ENCODE results near the gene AP3B2.
"Not testable (repeated sequence)": the region's sequence is repeated elsewhere in the genome, so short reads cannot be mapped to it uniquely, and the experiment has no call there.

Gene AP3B2

DNA sequence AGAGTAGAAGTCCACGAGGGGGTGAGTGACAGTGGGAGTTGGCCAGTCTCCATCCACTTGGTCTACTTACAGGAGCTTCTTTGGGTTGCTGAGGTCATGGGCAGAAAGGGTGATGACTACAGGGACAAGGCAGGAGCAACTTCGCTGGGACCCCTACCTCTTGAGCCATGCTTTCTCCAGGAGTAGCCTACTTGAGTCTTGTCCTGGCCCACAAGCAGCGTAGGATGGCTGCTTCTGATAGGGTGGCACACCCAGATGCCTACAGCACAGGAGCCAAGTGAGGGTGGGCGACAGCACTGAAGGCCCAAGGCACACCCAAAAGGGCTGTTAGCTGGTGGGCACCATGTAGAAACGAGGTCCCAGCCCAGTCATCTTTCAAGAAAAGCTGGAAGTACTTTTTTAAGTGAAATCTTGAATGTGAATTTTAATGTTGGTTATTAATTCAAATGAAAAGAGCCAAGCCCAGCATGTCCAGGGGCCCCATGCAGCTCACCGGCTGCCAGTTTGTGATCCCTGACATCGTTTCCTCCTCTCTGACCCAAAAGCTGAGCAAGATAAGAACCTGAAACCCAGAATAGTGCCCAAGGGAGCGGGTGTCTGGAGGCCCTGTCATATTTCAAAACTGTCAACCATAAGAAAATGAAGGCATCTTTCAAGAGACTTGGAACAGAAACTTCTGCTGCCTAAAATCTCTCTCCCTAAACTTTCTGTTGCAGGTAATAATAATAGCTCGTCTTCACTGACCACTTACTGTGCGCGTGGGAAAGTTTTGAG lies 60.3 kb downstream of the AP3B2 start:
- DNase-seq (ENCODE audit: low read depth) = no peak

DNA sequence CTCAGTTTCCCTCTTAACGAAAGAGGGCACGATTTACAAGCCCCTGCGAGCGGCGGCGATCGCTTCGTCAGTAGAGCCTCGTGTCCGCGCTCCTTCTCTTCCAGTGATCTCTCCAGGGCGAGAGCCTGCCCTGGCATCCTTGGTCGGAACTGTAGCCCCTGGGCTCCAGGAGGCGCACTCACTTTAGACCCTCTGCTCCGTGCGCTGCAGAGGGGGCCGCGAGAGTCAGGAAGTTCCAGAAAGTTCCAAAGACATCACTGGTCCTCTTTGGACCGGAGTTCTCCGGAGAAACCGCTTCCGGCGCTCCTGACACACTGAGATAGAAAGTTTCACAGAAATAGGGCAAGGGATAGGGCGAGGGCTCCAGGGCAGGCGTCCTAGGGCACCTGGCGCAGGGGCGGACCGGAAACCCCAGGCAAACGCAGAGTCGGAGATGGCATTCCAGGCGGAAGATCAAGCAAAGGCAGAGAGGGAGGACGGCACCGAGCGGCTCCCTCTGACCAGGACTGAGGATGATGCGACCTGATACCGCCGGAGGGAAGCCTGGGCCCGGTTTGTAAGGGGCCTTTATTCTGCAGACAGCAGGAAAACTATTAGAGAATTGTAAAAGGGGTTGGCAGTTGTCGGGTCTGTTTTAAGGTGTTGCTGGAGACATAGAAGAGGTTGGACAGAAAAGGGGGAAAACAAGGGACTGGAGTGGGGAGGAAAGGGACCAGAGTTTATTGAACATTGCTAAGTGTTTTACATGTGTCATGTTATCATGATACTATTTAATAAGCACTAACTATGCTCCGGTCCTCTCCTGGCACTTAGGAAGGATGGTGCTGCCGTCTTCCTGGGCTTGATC lies 61.2 kb downstream of the AP3B2 start:
- DNase-seq (ENCODE audit: low read depth) = no peak

DNA sequence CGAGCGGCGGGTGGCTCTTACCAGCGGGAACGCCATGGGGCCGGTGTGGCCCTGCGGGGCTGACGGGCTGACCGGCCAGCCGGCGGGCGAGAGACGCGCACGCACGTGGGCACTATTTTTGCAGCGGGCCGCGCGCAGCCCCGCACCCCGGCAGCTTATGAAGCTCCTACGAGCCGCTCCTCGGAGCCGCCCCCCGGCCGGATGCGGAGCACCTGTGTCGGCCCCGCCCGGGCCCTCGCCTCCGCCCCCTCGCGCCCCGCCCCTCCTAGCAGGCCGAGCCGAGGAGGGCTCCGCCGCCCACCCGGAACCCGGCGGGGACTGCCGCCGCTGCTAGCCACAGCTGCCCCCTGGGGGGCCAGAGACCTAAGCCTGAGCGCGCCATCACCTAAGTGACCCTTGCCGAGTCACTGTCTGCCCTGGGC lies 61.8 kb downstream of the AP3B2 start:
- peak; percentile 56 for DNase-seq (ENCODE audit: low read depth)

DNA sequence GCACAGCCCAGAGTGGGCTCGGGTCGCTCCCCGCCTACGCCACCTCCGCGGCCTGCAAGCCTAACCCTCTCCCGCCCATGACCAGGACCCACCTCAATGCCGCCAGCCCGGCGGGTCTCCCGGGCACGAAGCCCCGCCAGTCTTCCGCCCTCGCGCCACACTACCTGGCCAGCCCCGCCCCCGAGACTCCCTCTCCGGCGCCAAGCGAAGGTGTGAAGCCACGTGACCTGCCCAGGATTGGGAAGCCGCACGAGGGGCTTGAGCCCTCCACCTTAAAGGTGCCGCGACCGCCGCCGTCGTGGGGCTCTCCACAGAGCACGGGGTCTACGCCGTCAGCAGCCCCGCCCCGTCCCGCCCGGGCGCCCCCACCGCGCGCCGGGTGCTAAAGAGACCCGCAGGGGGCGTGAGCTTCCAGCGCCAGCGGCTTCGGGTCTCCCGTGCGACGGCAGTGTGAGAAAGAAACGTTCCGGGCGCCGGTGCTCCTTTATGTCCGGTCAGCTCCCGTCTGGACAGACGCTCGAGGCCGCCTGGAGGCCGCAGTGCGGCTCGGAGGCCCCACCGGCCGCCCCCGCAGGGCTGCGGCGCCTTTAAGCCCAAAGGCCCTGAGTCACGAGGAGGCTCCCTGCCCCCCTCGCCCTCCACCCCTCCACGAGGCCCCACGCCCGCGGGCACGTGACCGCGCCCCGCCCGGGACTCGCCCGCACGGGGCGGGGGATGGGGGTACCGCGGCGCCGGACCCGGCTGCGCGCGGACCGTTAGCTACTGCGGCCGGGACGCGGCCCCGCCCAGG lies 62.4 kb downstream of the AP3B2 start, which contains the start of gene CPEB1:
Gene CPEB1, minus strand, starts transcription at position 319 of the 790 bp plus-strand sequence. CDS start 18,904 bp downstream, outside the sequence.
- DNase-seq (ENCODE audit: low read depth) = peak; percentile 38

DNA sequence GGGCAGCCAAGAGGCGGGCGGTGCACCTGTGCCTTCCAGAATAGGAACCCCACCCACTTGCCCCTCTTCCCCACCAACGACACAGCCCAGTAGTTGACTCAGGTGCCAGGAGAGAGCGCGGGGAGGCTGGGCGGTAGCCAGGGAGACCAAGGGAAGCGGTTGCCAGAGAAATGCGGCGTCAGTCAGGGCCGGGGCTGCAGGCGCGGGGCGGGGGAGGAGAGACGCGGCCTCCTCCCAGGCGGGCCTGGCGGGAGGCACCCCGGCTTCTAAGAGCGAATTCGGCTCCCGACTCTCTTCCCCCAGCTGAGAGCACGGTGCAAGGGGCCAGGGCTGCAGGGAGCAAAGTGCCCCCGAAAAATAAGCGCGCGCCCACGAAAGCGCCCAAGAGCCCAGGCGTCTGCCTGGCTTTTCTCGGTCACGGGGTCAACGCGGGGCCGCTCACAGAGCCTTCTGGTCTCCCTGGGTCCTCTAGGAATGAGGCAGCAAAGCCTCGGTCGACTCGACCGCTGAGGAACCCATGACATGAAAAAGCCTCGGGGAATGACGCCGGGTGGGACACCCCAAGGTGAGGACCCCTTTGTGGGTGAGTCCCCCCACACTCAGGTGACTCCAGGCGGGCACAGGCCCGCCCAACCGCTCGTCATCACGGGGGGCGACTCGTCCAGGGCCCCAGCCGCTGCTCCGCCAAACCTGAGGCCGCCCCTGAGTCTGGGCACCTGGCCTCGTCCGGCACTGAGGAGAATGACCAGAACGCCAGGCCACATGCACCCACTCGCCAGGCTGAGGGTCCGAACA lies 63.2 kb downstream of the AP3B2 start:
- no peak for DNase-seq (ENCODE audit: low read depth)

GRCh38 chr15:82644967-82645852 lies 64.5 kb downstream of the AP3B2 start:
- not testable (repeated sequence) for DNase-seq (ENCODE audit: low read depth)

DNA sequence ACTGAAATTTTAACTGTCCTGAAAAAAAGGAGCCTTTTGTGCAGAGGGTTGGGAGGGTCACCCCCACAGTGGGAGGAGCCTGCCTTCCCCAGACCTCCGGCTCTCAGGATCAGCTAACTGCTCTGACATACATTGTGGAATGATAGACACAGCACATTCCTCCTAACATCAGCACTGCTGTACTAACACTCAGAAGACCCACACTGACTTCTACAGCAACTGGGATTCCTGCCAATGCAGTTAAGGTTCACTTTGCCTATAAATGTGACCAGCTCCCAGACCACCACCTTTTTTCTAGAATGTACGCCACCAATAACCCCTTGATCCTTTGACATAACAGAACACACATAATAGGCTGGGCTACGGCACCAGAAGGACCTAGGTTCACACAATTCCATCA lies 65.7 kb downstream of the AP3B2 start:
- no peak for DNase-seq (ENCODE audit: low read depth)

DNA sequence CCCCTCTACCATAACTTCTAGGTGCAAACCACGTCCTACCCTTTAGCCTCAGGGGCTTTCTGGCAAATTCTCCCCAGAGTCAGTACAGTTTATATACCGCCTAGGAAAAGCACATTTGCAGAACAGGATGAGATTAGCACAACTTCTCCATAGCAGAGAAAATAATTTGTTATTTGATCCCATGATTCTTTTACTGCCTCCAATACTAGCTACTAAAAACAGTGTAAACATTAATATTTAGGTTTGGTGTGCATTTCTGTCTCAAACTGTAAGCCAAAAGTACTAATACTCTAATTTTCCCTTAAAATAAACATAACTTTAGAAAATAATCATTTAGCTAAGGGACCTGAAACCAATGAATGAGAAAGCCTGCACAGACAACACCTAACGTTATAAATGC lies 67.0 kb downstream of the AP3B2 start:
- no peak for DNase-seq (ENCODE audit: low read depth)

- DNase-seq (ENCODE audit: low read depth) = no peak
Observed at GRCh38 chr15:82641129-82641798, 68.4 kb downstream of the AP3B2 start.

- DNase-seq (ENCODE audit: low read depth) = no peak
Observed at GRCh38 chr15:82640672-82641071, 69.0 kb downstream of the AP3B2 start.

DNA sequence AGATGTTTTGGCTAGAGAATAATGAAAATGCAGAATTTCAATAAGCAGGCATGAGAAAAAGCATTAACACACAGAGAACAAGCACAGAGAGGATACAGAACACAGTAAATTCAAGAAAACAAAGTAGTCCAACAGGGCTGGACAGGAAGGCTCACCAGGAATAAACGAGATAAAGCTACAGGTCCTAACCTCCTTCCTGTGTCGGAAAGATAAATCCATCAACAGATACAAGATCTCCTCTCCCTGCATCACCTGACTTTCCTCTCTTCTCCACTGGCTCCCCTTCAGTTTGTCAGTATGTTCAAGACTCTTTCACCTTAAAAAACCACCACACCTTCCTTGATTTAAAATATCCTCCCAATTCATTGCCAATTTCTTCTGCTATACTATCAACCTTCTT lies 73.9 kb downstream of the AP3B2 start:
- no peak for DNase-seq (ENCODE audit: low read depth)

DNA sequence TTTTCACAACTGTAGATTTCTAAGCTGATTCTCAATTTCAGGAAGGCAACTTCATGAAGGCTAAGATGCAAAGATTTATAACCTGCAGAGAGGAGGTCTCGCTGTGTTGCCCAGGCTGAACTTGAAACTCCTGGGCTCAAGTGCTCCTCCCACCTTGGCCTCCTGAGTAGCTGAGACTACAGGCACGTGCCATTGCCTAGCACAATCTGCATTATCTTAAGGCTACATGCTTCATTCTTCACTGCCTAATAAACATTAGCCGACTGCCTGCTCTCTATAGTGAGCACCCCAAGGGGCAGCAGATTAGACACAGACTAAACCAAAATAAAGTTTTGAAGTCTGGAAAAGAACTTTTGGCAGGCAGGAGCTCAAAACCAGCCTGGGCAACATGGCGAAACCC lies 79.6 kb downstream of the AP3B2 start:
- DNase-seq (ENCODE audit: low read depth) = no peak

DNA sequence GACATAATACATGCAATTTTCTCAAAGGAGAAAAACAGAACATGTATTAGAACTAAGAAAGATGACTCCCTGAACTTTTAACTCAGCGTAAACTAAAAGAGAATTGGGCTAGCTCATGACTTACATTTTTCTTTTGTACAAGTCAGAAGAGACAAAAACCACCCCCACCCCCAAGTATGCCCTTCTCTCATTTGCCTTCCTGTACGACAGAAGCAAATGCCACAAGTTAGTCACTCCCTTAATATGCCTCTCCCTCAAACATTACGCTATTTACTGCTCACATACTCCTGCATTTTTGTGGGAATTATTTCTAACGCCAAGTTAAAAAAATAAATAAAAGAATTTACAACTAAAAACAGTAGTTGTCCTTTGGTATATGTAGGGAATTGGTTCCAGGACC lies 84.5 kb downstream of the AP3B2 start:
- no peak for DNase-seq (ENCODE audit: low read depth)

- DNase-seq (ENCODE audit: low read depth) = no peak
Observed at GRCh38 chr15:82624438-82624837, 85.2 kb downstream of the AP3B2 start.

- no peak for DNase-seq (ENCODE audit: low read depth)
Observed at GRCh38 chr15:82624008-82624407, 85.7 kb downstream of the AP3B2 start.

- DNase-seq (ENCODE audit: low read depth) = no peak
Observed at GRCh38 chr15:82621970-82622369, 87.7 kb downstream of the AP3B2 start.

DNA sequence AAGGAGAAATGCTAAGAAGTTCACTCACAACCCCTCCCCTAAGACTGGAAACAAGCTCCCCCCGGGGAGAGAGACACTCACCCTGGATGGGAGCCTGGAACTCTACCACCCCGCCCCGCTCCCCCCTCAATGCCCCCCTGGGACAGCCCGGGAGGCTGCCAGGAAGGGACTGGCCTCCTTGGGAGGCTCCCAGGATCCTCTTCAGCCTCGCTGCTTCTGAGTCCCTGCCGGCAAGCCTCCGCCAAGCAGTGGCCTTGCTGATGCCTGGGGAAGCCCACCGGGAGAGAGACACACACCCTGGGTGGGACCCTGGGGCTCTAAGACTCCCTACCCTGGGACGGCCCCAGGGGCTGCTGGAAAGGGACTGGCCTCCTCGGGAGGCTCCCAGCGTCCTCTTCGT lies 95.9 kb downstream of the AP3B2 start:
- no peak for DNase-seq (ENCODE audit: low read depth)

DNA sequence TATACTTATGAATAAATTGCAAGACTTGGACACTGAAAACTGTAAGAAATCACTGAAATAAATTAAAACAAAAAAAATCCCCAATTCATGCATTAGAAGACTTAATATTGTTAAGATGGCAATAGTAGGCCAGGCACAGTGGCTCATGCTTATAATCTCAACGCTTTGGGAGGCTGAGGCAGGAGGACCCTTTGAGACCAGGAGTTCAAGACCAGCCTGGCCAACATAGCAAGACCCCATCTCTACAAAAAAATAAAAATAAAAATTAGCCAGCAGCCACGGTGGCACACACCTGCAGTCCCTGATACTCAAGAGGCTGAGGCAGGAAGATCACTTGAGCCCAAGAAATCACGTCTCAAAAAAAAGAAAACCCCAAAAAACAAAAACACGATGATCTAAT lies 98.3 kb downstream of the AP3B2 start:
- DNase-seq (ENCODE audit: low read depth) = no peak

Measured in stimulated activated CD8-positive, alpha-beta memory T cell treated with anti-CD3 and anti-CD28 coated beads, Interleukin-4, amount 100 ng/mL, for 24 hours (primary cell).